Fibroblast of skin of left biceps (primary cell): ENCODE results near the gene CAMK2N2.
"Not testable (repeated sequence)": the region's sequence is repeated elsewhere in the genome, so short reads cannot be mapped to it uniquely, and the experiment has no call there.

Source experiments
- DNase-seq, 2 experiments: peaks; one replicate each; pipeline ENCODE4 v3.0.0-alpha.2; 2013; ENCODE audit warnings: low read depth in 2 of 2

The CAMK2N2 gene

DNA sequence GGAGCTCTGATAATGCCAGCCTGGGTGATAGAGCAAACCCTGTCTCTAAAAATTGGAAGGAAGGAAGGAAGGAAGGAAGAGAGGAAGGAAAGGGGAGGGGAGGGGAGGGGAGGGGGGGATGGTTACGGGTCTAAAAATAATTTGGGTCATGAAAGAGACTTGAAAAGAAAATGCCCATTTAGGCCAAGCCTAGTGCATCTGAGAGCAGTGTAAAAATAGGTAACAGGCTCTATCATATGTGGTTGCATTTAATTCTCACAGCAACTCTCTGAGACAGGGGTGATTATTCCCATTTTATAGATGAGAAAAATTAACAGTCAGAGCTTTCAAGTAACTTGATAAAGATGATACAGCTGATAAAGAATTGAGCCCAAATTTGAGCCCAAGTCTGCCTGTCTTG lies 10.9 kb upstream of the CAMK2N2 start:
- DNase-seq, result no peak

DNA sequence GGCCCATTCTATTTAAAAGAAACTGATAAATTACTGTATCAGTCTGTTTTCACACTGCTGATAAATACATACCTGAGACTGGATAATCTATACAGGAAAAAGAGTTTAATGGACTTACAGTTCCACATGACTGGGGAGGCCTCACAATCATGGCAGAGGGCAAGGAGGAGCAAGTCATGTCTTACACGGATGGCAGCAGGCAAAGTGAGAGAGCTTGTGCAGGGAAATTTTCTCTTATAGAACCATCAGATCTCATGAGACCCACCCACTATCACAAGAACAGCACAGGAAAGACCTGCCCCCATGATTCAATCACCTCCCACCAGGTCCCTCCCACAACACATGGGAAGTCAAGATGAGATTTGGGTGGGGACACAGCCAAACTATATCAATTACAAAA lies 5.9 kb upstream of the CAMK2N2 start:
- not testable (repeated sequence) for DNase-seq

DNA sequence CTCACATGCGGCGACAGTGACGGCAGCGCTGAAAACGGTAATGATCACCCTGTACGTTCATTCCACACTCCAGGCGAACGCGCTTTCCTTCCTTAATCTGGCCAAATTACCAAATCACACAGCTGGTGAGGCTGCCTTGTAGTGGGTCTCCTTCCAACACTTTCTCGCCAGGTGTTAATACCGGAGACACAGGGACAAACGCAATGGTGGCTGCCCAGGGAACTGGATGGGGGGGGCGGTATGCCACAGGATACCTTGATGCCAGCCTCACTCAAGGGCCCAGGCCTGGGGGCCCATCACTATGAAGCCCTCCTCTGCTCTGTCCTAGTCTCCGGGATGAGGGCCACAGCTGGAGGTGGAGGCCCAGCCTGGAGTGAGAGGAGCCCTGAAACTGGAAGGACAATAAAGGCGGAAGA lies 1.4 kb upstream of the CAMK2N2 start:
- no peak for DNase-seq

DNA sequence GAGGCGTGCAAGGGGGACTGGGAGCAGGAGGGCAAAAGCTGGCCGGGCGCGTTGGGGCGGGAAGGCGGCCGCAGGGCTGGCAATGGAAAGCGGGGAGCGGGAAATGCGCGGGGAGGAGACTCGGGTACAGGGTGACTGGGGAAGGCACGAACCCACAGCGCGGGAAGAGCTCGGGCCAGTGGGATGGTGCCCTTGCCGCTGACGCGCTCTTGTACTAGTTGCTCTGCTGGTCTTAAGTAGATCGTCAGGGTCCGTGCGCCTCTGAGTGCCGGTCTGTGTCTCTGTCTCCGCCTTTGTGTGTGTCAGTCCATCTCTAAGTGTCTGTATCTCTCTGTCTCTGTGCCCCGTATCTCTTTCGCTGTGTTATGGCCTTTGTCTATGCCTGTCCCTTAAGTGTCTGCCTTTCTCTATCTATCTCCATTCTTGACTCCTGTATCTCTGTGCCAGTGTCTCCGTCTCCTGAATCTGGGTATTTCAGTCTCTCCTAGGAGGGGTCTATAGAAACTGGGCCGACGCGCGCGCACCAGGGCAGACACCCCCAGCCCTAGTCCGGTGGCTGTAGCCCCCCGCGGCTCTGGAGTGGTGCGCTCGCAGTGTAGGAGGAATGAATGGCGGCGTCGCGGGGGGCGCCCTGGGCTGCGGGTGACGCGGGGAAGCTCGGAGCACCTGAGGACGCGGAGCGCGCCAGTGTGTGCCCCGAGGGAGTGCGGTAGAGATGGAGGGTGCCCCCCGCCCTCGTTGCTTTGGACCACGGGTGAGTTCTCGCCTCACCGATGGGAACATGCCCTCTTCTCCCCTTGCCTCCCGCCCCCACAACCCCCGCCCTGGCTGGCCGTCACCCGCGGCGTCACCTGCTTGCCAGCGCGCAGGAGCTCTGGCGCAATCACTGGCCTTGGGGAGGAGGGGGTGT lies 756 bp upstream of the CAMK2N2 start:
- no peak for DNase-seq

DNA sequence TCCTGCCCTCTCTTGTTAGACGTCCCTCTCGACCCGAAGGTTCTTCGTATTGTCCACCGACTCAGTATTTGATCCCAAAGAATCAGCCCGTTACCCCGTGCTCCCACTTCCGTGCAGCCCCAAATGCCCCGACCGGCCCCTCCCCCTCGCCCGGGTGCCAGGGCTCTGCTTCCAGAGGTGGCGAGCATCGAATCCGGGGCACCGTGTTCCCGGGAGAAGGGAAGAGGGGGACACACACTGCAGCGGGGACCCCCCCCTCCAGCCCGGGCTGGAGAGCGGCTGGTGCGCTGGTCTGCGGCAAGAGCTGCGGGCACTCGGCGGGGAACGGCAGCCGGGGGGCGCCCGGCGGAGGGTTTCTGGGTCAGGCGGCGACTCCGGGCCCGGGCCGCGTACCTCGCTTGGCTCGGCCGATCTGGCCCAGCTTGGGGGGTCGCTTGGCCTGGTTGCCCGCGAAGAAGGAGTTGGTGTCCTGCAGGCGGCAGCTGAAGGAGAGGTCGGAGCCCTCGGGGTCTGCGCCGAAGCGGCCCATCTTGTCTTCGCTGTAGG lies 556 bp downstream of the CAMK2N2 start:
- no peak for DNase-seq

DNA sequence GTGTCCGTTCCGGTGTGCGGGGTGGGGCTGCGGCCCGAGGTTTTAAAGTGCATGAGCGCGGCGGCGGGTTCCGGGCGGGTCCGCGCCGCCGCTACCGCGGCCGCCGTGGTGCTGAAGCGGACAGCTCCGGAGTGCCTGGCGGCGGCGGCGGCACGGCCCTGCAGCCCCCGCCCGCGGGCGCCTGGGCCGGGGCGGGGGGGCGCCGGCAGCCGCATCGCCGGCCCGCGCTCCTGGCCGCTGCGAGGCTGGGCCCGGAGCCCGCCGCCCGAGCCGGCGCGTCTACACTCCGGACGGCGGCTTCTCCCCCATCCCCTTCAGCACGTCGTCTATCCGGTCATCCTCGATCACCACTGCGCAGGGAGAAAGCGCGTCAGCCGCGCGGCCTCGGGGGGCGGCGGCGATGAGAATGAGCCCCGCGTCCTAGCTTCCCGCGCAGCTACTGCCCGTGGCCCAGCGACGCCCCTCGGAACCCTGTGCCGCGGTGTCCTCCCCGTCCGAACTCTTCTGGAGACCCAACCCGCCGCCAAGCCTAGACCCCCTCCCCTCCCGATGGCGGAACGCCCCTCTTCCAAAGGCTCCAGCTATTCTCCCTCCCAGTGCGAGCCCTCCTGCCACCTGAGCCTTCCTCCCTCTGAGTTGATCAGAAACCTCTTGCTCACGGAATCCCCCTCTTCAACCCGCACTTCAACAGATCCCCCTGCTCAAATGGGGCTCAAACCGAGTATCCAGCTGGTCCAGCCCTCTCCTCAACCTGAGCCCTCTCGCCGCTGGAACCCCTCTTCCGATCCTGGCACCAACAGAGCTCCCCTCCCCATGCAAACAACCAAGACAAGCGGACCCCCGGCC lies 1.3 kb downstream of the CAMK2N2 start:
- no peak for DNase-seq

DNA sequence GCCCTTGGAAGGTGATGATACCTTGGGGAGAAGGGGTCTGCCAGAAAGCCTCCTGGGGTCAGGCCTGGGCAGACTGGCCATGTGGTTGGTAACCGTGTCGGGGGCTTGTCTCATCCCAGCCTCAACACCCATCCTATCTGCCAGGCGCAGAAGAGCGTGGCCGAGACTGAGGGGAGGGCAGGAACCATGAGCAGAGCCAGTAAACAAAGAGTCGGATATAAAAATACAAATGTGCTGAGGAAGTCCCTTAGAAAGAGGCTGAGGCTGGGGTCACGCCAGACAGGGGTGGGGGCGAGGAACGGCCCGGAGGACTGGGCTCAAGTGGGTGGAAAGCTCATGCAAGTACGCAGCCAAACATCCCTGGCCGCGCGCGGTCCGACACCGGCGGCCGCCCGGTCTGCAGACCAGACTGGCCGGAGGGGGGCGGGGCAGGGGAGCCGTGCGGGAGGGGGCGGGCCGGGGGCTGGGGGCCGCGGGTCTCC lies 1.9 kb downstream of the CAMK2N2 start:
- no peak for DNase-seq

DNA sequence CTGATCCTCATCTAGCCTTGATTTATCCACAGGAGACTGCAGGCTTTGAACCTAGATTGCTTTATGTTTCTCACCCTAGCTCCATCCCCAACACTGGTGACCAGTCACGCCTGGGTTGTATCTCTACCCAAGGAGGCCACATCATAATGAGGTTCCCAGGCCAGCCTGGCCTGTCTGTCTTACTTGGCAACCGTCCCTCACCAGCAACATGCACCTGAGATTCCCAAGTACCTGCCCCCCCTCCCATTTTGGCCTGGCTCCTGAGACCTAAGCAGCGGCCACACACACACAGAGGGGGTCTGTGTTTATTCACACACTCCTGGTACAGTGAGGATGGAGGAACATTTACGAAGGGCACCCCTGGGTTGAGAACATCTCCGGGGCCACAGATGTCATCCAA lies 2.4 kb downstream of the CAMK2N2 start:
- no peak for DNase-seq

DNA sequence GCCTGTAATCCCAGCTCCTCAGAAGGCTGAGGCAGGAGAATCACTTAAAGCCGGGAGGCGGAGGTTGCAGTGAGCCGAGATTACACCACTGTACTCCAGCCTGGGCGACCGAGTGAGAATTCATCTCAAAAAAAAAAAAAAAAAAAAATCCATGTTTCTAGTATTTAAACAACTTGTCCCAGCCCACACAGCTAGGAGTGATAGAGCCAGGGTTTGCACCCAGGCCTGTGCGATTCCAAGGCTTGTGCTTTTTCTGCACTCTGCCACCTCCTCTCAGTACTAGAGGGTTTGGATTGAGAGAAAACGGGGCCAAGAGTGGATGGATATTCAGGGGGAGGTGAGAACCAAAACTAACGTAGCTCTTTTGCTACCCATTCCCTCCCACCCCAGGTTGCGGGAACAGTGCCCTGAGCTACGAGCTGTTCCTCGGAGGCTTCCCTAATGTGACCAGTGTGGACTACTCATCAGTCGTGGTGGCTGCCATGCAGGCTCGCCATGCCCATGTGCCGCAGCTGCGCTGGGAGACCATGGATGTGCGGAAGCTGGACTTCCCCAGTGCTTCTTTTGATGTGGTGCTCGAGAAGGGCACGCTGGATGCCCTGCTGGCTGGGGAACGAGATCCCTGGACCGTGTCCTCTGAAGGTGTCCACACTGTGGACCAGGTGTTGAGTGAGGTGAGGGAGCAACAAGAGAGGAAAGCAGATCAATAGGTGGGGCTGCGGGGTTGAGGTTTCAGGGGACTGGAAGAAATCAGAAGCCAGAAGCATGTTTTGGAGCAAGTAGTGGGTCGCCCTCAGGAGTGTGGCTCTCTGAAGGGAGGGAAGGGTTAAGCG lies 4.1 kb downstream of the CAMK2N2 start:
- no peak for DNase-seq

DNA sequence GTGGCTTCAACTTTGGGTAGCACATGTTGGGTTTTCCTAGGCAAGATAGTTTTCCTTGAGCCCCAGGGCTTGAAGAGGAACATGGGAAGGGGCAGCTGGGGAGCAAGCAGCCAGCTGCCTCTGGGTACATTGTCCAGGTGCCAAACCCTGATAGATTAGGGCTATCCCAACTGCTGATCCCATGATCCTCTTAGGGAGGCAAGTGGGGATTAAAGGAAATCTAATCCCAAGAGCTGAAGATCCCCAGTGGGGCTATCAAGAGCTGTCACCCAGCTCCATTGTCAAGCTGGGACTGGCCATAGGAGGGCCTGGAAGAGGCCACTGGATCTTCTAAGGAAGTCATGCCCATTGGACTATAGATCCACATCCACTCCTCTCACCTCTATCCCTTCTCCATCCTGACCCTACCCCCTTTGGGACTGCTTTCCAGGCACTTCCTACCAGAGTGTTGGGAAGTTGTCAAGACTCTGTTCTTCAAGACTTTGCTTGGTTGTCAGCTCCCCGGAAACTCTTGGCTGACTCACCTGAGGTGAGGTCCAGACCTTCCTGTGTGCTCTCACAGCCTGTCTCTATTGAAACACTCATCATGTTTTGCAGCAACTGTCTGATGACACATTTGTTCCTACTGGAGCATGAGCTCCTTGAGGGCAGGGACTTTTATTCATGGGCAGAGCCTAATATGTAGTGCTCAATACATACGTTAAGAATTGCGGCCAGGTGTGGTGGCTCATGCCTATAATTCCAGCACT lies 5.9 kb downstream of the CAMK2N2 start:
- no peak for DNase-seq

DNA sequence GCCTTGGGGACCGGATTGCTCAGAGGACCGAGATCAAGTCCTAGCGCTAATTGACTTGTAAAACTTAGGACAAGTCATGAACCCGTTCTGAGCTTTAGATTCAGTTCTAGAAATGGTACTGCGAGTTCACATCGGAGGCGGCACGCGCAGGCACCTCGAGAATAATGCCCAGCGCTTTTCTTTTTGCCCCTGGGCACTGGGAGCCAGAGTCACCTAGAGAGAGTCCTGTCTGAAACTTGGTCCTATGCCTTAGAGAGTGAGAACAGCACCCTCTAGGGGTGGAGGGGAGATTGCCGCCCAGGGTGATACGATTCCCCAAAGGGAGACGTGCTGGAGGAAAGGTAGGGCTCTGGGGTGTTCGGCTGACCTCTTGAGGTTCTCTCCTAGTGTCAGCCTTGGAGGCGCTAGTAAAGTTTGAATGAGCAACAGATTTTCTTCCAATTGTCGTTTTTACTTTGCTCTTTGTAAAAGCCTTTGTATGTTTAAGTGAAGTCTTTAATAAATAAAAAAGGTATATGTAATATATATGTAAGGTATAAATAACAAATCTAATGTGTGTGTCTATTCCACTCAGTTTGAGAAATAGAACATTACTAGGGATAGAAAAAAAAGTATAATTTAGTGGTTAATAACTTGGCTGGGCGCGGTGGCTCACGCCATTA lies 11.1 kb downstream of the CAMK2N2 start:
- DNase-seq, result peak; percentile 56 to 61

DNA sequence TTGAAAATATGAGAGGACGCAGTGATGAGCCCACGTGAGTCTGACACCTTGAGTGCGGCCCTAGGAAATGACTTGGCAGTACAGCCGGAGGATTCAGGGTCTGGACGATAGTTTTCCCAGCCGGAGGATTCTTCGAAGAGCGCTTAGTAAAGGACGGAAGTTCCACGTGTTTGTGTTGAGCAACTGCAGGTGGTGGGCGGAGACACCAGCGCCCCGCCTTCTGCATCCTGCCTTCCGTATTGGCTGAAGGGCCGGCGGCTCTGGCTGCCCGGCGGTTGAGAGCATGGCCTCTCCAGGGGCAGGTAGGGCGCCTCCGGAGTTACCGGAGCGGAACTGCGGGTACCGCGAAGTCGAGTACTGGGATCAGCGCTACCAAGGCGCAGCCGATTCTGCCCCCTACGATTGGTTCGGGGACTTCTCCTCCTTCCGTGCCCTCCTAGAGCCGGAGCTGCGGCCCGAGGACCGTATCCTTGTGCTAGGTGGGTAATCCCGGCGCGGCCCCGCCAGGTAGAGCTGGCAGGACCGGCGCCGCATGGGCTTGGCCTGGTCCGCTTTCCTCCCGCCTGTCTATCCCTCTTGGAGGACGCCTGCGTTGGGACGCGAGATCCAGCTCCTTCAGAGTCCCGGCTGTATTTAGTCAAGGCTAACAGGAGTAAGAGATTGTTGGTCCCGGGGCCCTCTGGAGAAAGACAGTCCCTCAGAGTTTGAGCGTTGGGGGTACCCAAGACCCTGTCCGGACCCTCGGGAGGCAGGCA lies 11.8 kb downstream of the CAMK2N2 start, which contains the start of gene EEF1AKMT4:
TSS of gene EEF1AKMT4 (plus strand) at position 261 of the 755 bp plus-strand sequence. CDS start at position 284, 23 bp downstream.
- peak; percentile 93 to 94 for DNase-seq

DNA sequence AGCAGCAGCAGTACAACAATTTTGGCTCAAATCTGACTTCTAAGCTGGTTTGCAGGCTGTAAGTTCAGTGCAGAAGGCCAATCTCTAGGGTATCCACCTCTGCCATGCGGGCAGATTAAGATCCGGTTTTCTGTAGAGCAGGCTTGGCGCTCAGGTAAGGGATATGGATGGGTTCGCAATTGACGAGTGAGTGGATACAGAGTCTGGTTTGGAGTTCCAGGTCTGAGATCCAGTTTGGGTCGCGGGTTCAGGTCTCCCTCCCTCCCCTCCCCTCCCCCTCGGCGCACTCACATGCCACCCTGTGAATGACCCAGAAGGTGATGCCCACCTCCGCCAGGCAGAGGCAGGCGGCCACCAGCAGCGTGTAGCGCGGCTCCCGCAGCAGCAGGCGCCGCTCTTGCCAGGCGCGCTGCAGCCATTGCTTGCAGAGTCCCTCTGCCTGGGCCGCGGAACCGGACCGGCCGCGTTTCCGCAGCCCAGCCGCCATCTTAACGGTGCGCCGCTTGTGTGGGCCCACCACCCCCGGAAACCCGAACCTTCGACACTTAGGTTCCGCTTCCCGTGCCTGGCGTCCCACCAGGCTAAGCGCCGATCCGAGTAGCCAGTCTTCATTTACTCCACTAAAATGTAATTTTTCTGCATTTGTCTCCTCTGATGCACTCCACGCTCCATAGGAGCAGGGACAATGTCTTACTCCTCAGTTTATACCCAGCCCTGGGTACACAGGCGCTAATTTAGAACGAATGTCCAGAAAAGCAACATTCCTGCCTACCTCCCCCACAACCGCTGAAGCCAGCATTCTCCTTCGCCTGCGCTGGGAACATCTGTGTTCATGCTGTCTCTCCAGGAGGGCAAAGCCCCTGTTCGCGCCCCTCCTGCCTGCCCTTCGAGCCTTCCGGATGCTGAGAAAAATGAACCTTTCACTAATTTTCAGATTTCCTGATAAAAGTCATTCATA lies 12.6 kb downstream of the CAMK2N2 start, which contains the start of gene ALG3:
TSS of gene ALG3 (minus strand) at position 509 of the 958 bp plus-strand sequence. CDS start at position 487, 22 bp downstream.
- DNase-seq, result peak; percentile 64

DNA sequence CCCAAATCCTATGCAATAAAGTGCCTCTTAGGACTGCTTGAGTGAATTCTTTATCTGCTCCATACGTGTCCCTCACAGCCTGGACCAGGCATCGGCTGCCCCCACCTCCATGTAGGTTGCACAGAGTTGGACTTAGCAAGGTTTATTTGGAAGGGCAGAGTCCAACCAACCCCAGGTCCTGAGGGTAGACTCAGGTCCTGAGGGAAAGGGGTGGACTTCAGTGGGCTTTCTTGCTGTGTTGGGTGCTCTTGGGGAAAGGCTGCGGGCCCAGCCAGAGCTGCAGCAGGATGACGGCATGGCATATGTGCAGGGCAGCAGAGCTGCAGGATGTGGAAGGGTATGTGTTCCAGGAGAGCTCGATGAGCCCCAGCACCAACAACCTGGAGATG lies 19.1 kb downstream of the CAMK2N2 start:
- no peak for DNase-seq

DNA sequence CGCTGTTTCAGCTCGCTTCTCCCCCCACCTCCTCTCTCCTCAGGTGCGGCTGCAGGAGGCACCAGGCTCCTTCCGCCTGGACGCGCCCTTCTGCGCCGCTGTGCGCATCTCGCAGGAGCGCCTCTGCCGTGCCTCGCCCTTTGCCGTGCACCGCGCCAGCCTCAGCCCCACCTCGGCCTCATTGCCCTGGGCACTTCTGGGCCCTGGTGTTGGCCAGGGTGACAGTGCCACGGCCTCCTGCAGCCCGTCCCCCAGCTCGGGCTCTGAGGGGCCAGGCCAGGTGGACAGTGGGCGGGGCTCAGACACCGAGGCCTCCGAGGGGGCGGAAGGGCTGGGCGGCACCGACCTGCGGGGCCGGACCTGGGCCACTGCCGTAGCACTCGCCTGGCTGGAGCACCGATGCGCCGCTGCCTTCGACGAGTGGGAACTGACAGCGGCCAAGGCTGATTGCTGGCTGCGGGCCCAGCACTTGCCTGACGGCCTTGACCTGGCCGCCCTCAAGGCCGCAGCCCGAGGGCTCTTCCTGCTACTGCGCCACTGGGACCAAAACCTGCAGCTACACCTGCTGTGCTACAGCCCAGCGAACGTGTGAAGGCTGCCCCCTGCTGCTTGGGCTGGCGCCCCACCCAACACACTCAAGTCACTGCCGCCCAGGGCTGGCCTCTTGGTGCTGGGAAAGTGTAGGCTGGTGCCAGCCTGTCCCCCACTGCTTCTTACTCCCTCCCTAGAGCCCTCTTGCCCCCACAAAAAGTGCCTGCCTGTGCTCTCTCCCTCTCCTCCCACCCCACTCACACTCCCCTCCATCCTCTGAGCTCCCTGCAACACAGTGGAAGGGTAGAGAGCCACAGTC lies 19.7 kb downstream of the CAMK2N2 start:
- no peak for DNase-seq

DNA sequence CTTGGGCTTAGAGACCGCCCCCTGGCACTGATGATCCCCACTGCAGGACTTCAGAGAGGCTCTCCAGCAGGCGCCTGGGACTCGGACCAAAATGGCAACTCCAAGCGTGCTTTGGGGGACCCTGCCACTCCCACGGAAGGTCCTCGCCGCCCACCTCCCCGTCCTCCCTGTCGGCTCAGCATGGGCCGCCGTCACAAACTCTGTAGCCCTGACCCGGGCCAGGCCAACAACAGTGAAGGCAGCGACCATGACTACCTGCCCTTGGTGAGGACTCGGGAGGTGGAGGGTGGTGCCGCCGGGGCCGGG lies 20.3 kb downstream of the CAMK2N2 start:
- DNase-seq, result no peak
